WERI-Rb-1 (cell line): ENCODE data around the gene SLC16A11.

ENCODE experiments used
- DNase-seq: peaks from one replicate; pipeline ENCODE4 v3.0.0-alpha.2; 2020
- H3K27ac ChIP-seq: fragments of 250-450 bp; sonication (Bioruptor Pico); 2 replicates; pipeline ENCODE4 v1.5.1; 2020; ENCODE audit warnings: mild to moderate bottlenecking, moderate library complexity
- H3K27me3 ChIP-seq: fragments of 250-450 bp; sonication (Bioruptor Pico); 2 replicates; pipeline ENCODE4 v1.5.1; 2021; ENCODE audit warnings: mild to moderate bottlenecking, low read depth, moderate library complexity; ENCODE audit not compliant: insufficient read depth, severe bottlenecking
- H3K36me3 ChIP-seq: fragments of 250-450 bp; sonication (Bioruptor Pico); 2 replicates; pipeline ENCODE4 v1.5.1; 2020; ENCODE audit warnings: mild to moderate bottlenecking, moderate library complexity
- H3K4me3 ChIP-seq: 2 replicates; pipeline ENCODE4 v1.5.1; 2011; ENCODE audit warnings: low read depth, mild to moderate bottlenecking, control low read depth, low read length
- H3K9me3 ChIP-seq: fragments of 250-450 bp; sonication (Bioruptor Pico); 2 replicates; pipeline ENCODE4 v1.5.1; 2021; ENCODE audit warnings: mild to moderate bottlenecking, moderate library complexity; ENCODE audit not compliant: severe bottlenecking
- TF ChIP-seq, protein P1 (sequence below): IDR thresholded peaks from 2 replicates; pipeline ENCODE4 v1.5.1; 2011; ENCODE audit warnings: low read depth, mild to moderate bottlenecking, control low read depth, inconsistent platforms, low read length

Gene SLC16A11

DNA sequence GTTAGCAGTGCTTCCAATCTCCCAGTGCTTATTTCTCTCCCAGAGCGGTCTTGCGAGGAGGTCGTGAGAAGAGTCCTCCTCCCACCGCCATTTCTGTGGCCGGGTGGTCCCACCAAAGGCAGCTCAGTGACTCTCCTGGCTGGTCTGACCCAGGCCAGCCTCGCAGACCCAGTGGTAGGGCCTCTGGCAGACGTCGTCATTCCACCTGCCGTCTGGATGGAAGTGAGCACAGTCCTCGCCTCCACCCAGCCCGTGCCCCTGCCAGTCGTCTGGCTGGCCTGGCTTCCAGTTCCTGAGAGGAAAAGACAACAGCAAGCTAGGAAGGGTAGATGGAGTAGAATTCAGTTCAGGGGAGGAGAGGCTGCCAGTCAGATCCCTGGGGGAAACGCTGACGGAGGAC lies 31.0 kb upstream of the SLC16A11 start:
- Histone ChIP-seq H3K4me3 (no peak overlapping the region), H3K27ac (no peak overlapping the region), H3K9me3 (peaks cover 1% of the 10 kb centered on the region), H3K27me3 (no peaks in the 10 kb centered on the region), H3K36me3 (no peaks in the 10 kb centered on the region)
- DNase-seq, result no peak
- TF ChIP-seq, protein P1, sequence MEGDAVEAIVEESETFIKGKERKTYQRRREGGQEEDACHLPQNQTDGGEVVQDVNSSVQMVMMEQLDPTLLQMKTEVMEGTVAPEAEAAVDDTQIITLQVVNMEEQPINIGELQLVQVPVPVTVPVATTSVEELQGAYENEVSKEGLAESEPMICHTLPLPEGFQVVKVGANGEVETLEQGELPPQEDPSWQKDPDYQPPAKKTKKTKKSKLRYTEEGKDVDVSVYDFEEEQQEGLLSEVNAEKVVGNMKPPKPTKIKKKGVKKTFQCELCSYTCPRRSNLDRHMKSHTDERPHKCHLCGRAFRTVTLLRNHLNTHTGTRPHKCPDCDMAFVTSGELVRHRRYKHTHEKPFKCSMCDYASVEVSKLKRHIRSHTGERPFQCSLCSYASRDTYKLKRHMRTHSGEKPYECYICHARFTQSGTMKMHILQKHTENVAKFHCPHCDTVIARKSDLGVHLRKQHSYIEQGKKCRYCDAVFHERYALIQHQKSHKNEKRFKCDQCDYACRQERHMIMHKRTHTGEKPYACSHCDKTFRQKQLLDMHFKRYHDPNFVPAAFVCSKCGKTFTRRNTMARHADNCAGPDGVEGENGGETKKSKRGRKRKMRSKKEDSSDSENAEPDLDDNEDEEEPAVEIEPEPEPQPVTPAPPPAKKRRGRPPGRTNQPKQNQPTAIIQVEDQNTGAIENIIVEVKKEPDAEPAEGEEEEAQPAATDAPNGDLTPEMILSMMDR, result no peak

DNA sequence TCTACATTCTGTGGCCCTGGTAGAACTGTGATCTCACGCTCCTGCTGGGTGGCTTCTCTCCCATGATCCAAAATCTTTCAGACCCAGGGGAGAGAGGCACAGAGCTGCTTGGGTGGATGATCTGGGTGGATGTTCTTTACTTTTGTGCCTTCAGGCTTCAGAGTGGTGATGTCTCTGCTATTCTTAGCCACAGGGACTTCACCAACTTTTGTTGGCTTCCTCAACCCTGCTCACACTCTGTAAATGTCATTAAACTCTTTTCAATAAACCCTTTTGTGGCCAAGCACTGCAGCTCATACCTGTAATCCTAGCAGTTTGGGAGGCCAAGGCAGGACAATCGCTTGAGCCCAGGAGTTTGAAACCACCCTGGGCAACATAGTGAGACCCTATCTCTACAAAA lies 28.5 kb upstream of the SLC16A11 start:
- peaks cover 8% of the 10 kb centered on the region for H3K9me3 ChIP-seq
- no peaks in the 10 kb centered on the region for H3K36me3 ChIP-seq
- DNase-seq, result no peak
- no peak overlapping the region for H3K27ac ChIP-seq
- H3K4me3 ChIP-seq, result no peak overlapping the region
- no peaks in the 10 kb centered on the region for H3K27me3 ChIP-seq
- TF ChIP-seq, protein P1, result no peak

DNA sequence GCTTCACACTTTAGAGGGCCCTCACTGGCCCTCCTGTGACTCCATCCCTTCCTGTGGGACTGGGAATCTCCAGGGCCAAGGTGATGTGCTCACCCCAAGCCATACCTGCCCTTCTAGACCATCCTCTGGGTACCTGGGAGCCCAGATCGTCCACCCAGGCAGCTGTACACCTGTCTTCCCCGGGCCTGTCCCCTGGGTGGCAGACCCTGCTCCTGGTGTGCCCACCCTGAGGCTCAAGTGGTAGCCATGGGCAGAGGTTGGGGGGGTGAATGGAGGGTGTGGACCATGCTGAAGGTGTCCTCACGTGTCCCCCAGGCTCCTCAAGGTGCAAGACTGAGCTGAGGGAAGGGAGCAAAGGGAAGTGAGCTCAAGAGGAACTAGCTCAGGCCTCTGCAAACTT lies 26.8 kb upstream of the SLC16A11 start:
- no peak overlapping the region for H3K4me3 ChIP-seq
- no peak overlapping the region for H3K27ac ChIP-seq
- H3K9me3 ChIP-seq, result peaks cover 9% of the 10 kb centered on the region
- DNase-seq, result no peak
- no peaks in the 10 kb centered on the region for H3K36me3 ChIP-seq
- no peaks in the 10 kb centered on the region for H3K27me3 ChIP-seq
- TF ChIP-seq, protein P1, result no peak

DNA sequence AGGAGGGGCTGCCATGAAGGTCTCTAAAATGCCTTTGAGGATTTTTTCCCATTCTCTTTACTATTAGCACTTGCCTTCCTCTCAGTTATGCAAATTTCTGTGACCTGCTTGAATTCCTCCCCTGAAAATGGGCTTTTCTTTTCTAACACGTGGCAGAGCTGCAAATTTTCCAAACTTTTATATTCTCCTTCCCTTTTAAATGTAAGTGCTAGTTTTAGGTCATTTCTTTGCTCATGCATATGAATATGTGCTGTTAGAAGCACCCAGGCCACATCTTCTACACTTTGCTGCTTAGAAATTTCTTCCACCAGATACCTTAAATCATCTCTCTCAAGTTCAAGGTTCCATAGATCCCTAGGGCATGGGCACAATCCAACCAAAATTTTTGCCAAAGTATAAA lies 24.4 kb upstream of the SLC16A11 start:
- TF ChIP-seq, protein P1, result no peak
- Histone ChIP-seq H3K9me3 (peaks cover 9% of the 10 kb centered on the region), H3K27me3 (no peaks in the 10 kb centered on the region), H3K36me3 (no peaks in the 10 kb centered on the region), H3K27ac (no peak overlapping the region), H3K4me3 (no peak overlapping the region)
- DNase-seq, result no peak

DNA sequence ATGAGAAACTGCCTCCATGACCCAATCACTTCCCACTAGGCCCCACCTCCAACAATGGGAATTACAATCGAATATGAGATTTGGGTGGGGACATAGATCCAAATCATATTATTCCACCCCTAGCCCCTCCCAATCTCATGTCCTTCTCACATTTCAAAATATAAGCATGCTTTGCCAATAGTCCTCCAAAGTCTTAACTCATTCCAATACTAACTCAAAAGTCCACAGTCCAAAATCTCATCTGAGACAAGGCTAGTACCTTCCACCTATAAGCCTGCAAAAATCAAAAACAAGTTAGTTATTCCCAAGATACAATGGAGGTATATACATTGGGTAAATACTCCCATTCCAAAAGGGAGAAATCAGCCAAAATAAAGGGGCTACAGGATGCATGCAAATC lies 23.3 kb upstream of the SLC16A11 start:
- DNase-seq, result no peak
- Histone ChIP-seq H3K4me3 (no peak overlapping the region), H3K27me3 (no peaks in the 10 kb centered on the region), H3K36me3 (no peaks in the 10 kb centered on the region), H3K9me3 (peaks cover 9% of the 10 kb centered on the region), H3K27ac (no peak overlapping the region)
- TF ChIP-seq, protein P1, result no peak

DNA sequence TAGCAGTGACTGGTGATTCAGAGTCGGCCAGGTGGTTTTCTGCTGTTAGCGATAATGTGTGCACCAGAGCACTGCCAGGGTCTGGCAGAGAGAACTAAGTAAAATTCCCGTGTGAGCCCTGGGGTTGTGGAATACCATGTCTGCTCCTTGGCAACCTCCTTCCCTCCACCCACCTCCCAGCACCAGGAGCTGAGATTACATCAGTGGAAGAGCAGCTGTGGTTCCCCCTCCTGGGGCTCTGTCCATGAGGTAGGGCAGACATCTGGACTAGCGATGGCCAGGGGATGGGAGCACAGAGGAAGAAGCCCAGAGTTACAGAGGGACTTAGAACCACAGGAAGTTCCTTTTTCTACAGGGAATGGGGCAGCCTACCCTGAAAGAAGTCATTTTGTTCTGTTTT lies 20.4 kb upstream of the SLC16A11 start:
- TF ChIP-seq, protein P1, result no peak

More for the DNA sequence above, 20.4 kb upstream of the SLC16A11 start:
- peak; percentile 7 for DNase-seq
- Histone ChIP-seq H3K9me3 (peaks cover 11% of the 10 kb centered on the region), H3K27me3 (no peaks in the 10 kb centered on the region), H3K4me3 (no peak overlapping the region), H3K36me3 (no peaks in the 10 kb centered on the region), H3K27ac (no peak overlapping the region)
